Heart left ventricle (tissue), 13 donors: ENCODE results near the gene RPL38.
A peak's percentile ranks its signal among the peaks of the same experiment; 100 is the strongest.

ENCODE experiments used
- CTCF ChIP-seq, 12 donors: fragments of 200-600 bp; sonication (generic) in 4 of 12; IDR thresholded peaks; one replicate each; pipeline versions ENCODE4 v1.5.0 to v1.8.0; 2018 to 2022; ENCODE audit warnings: antibody characterized with exemption in 12 of 12, mild to moderate bottlenecking in 5 of 12
- POLR2A ChIP-seq, 2 donors: fragments of 450-650 bp; IDR thresholded peaks; one replicate each; pipeline ENCODE4 v1.6.1; 2017; ENCODE audit warnings: antibody characterized with exemption in 2 of 2, mild to moderate bottlenecking in 2 of 2, moderate library complexity in 2 of 2
- donor health status: ischemic (EF 13 %, LVEDD 7.1; RV severe dilation, severe dysfunction).
- donor health status: DM: no; HTN: yes; CAD: no.
- donor health status: DM: no; HTN: no; CAD: no.
- donor health status: ischemic (EF 25% LVEDD 6.9; RV normal size, moderate dysfunction).
- donor health status: ischemic (EF 25% LVEDD 5.7; RV mildly dilated, moderate dysfunction).
- donor health status: ischemic (EF 35%, LVEDD 5.7; RV mildly dilated, moderate dysfunction).
- donor health status: nonischemic (EF 11% LVEDD 7.7; RV severe dilation, severe dysfunction).
- donor health status: DM: yes; HTN: yes; CAD: no.
- donor health status: PGD.
- donor health status: ischemic (EF 29% LVEDD 5.4; RV normal size, mild dysfunction).
- donor health status: nonischemic (EF 23%, LVEDD 6.1; RV moderate dilation, normal function).

DNA sequence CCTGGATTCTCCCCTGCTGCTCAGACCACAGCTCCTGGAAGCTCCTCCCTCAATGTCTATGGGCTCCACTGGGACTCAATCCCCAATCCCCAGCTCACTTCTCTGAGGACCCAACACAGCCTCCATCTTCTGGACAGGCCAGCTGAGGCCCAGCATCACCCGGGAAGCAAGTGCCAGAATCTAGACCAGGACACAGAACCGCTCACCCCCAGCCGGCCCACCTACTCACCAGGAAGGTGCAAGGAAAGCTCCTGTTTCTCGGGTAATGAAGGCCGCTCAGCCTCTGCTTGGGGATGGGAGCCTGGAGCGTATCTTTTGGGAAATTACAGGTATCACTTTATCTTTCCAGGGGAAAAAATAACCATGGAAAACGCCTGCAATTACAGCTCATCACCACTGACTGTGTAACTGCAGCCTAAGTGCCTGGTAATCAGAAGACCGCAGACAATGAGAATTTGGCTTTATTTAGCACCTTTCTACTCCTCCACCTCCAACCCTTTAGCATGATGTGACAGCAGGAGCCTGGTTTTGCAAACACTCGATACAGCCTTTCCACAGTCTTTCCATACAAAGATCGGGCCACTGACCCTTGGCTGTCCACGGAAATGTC lies 49.6 kb upstream of the RPL38 start:
- TF ChIP-seq POLR2A (IDR thresholded peaks at IDR 0.05) (no peak), CTCF (IDR thresholded peaks at IDR 0.05) (peak in 1 of 12 donors; percentile 20)
